H1 (cell line): ENCODE data around the gene PGGHG. TPM values are rescaled to one million over a fixed set of nuclear protein-coding genes. Genes with fewer than 3 reads are reported as not detected.

Experiments used
- CTCF ChIA-PET: fragments of 300-600 bp; sonication (Branson Sonifier 250); formaldehyde crosslinking; loops from one replicate; lab custom pipeline; 2021; ENCODE audit not compliant: partially characterized antibody; lab: Charles Lee
- POLR2A ChIA-PET: fragments of 300-600 bp; sonication (Branson Sonifier 250); formaldehyde crosslinking; loops from one replicate; lab custom pipeline; 2021; ENCODE audit warnings: inconsistent platforms; ENCODE audit not compliant: partially characterized antibody; lab: Charles Lee
- DNase-seq, 2 experiments: peaks; one replicate each; pipeline versions ENCODE4 v3.0.0 to v3.0.0-alpha.2; 2010 to 2022; ENCODE audit warnings: low spot score in 2 of 2, low read depth in 1 of 2, mixed read lengths in 1 of 2
- FAIRE-seq: peaks from 2 replicates; lab custom pipeline; 2011; peaks lifted over from hg19 to GRCh38; lab: Jason Lieb, UNC
- H2AFZ ChIP-seq: 2 replicates; pipeline ENCODE4 v1.8.1; 2012; ENCODE audit warnings: low read length, inconsistent platforms
- H2AK5ac ChIP-seq: 2 replicates; pipeline ENCODE4 v1.6.1; 2013; ENCODE audit warnings: low read depth, low read length
- H2BK120ac ChIP-seq: replicated peaks from 2 replicates; pipeline ENCODE3; 2013; ENCODE audit warnings: low read depth, low read length, inconsistent platforms
- H2BK12ac ChIP-seq: 2 replicates; pipeline ENCODE4 v1.6.1; 2013; ENCODE audit warnings: low read depth, low read length
- H2BK15ac ChIP-seq: 2 replicates; pipeline ENCODE4 v1.6.1; 2013; ENCODE audit warnings: low read length
- H2BK20ac ChIP-seq: 2 replicates; pipeline ENCODE4 v1.6.1; 2013; ENCODE audit warnings: low read length
- H2BK5ac ChIP-seq: 2 replicates; pipeline ENCODE4 v1.6.1; 2013; ENCODE audit warnings: low read depth, low read length
- H3K14ac ChIP-seq: 2 replicates; pipeline ENCODE4 v1.6.1; 2013; ENCODE audit warnings: inconsistent platforms; ENCODE audit not compliant: insufficient read length
- H3K18ac ChIP-seq: 2 replicates; pipeline ENCODE4 v1.6.1; 2013; ENCODE audit warnings: low read length; ENCODE audit errors: extremely low read depth
- H3K23ac ChIP-seq: 2 replicates; pipeline ENCODE4 v1.6.1; 2013; ENCODE audit warnings: inconsistent platforms; ENCODE audit not compliant: insufficient read length
- H3K23me2 ChIP-seq: 2 replicates; pipeline ENCODE4 v1.6.1; 2013; ENCODE audit warnings: low read depth, low read length
- H3K27ac ChIP-seq: 2 replicates; pipeline ENCODE4 v1.6.1; 2011; ENCODE audit warnings: low read depth, low read length, inconsistent platforms
- H3K27me3 ChIP-seq, 4 experiments: replicated peaks in 1 of 4; 1 replicate in 1 of 4; 2 replicates in 3 of 4; pipeline versions ENCODE4 v1.6.1 to v1.8.1; 2011 to 2013; ENCODE audit warnings: low read length in 3 of 4, mild to moderate bottlenecking in 3 of 4, inconsistent platforms in 2 of 4, mixed read lengths in 2 of 4, moderate library complexity in 1 of 4; ENCODE audit not compliant: control insufficient read depth in 3 of 4, insufficient read depth in 3 of 4; ENCODE audit errors: extremely low read depth in 1 of 4
- H3K36me3 ChIP-seq, 4 experiments: 2 replicates each; pipeline versions ENCODE4 v1.6.1 to v1.8.1; 2011 to 2013; ENCODE audit warnings: mild to moderate bottlenecking in 4 of 4, low read length in 3 of 4, moderate library complexity in 2 of 4, control low read depth in 1 of 4, inconsistent platforms in 1 of 4; ENCODE audit not compliant: insufficient read depth in 4 of 4, control insufficient read depth in 2 of 4
- H3K4ac ChIP-seq: replicated peaks from 2 replicates; pipeline ENCODE3; 2013; ENCODE audit warnings: low read length, low read depth, mixed read lengths, inconsistent platforms; ENCODE audit not compliant: insufficient read length
- H3K4me1 ChIP-seq, 4 experiments: replicated peaks in 1 of 4; 1 replicate in 1 of 4; 2 replicates in 3 of 4; pipeline versions ENCODE4 v1.6.1 to v1.8.1; 2011 to 2013; ENCODE audit warnings: low read length in 3 of 4, inconsistent platforms in 2 of 4, mixed read lengths in 1 of 4; ENCODE audit not compliant: insufficient read depth in 4 of 4, control insufficient read depth in 3 of 4
- H3K4me2 ChIP-seq, 2 experiments: 2 replicates each; pipeline versions ENCODE4 v1.6.1 to v1.8.1; 2011 to 2013; ENCODE audit warnings: low read depth in 2 of 2, low read length in 2 of 2, control low read depth in 1 of 2, inconsistent platforms in 1 of 2, mild to moderate bottlenecking in 1 of 2; ENCODE audit not compliant: insufficient read depth in 1 of 2
- H3K4me3 ChIP-seq, 4 experiments: fragments of 200-600, 300-600 bp in 1 of 4; sonication (generic), shearing (Covaris generic), sonication (Bioruptor Twin) in 1 of 4; 2 replicates each; pipeline versions ENCODE4 v1.5.1 to v1.8.1; 2011 to 2016; ENCODE audit warnings: low read length in 4 of 4, low read depth in 3 of 4, control low read depth in 2 of 4, inconsistent platforms in 2 of 4, mild to moderate bottlenecking in 2 of 4, mixed read lengths in 1 of 4, moderate library complexity in 1 of 4; ENCODE audit not compliant: insufficient read depth in 2 of 4; ENCODE audit errors: extremely low read depth in 1 of 4
- H3K56ac ChIP-seq: replicated peaks from 2 replicates; pipeline ENCODE3; 2013; ENCODE audit warnings: low read depth, mild to moderate bottlenecking, mixed read lengths, low read length, inconsistent platforms; ENCODE audit not compliant: insufficient read length
- H3K79me1 ChIP-seq: 2 replicates; pipeline ENCODE4 v1.6.1; 2013; ENCODE audit warnings: low read depth, low read length, control low read depth
- H3K79me2 ChIP-seq, 2 experiments: 2 replicates each; pipeline versions ENCODE4 v1.6.1 to v1.8.1; 2012 to 2013; ENCODE audit warnings: low read length in 2 of 2, mild to moderate bottlenecking in 2 of 2, inconsistent platforms in 1 of 2; ENCODE audit not compliant: insufficient read depth in 2 of 2, control insufficient read depth in 1 of 2
- H3K9ac ChIP-seq, 4 experiments: replicated peaks in 1 of 4; 1 replicate in 1 of 4; 2 replicates in 3 of 4; pipeline versions ENCODE4 v1.6.1 to v1.8.1; 2011 to 2013; ENCODE audit warnings: low read depth in 3 of 4, low read length in 3 of 4, control low read depth in 2 of 4, mild to moderate bottlenecking in 2 of 4, moderate library complexity in 2 of 4, inconsistent platforms in 1 of 4; ENCODE audit errors: extremely low read depth in 1 of 4
- H3K9me3 ChIP-seq, 2 experiments: 2 replicates each; pipeline versions ENCODE4 v1.6.1 to v1.8.1; 2012 to 2013; ENCODE audit warnings: mild to moderate bottlenecking in 2 of 2, moderate library complexity in 2 of 2, control low read depth in 1 of 2, inconsistent platforms in 1 of 2, low read depth in 1 of 2, low read length in 1 of 2, mixed read lengths in 1 of 2; ENCODE audit not compliant: insufficient read depth in 2 of 2
- H4K20me1 ChIP-seq, 2 experiments: replicated peaks in 1 of 2; 2 replicates each; pipeline versions ENCODE3 to v1.8.1; 2011 to 2013; ENCODE audit warnings: inconsistent platforms in 2 of 2, low read length in 2 of 2, mild to moderate bottlenecking in 1 of 2; ENCODE audit not compliant: insufficient read depth in 2 of 2, control insufficient read depth in 1 of 2
- H4K5ac ChIP-seq: 2 replicates; pipeline ENCODE4 v1.6.1; 2013; ENCODE audit warnings: low read length, low read depth, mixed read lengths, inconsistent platforms; ENCODE audit not compliant: insufficient read length
- H4K8ac ChIP-seq: 2 replicates; pipeline ENCODE4 v1.8.0; 2013; ENCODE audit warnings: mild to moderate bottlenecking, moderate library complexity, low read length, inconsistent platforms; ENCODE audit not compliant: insufficient read depth; ENCODE audit errors: extremely low read depth
- H4K91ac ChIP-seq: replicated peaks from 2 replicates; pipeline ENCODE3; 2013; ENCODE audit warnings: low read length, mixed read lengths, inconsistent platforms; ENCODE audit not compliant: insufficient read length
- RNF2 ChIP-seq: fragments of 200-900, 300-1000 bp; sonication (generic); IDR thresholded peaks from 2 replicates; pipeline ENCODE4 v1.7.1; 2016; ENCODE audit warnings: borderline replicate concordance, low read depth, mild to moderate bottlenecking, antibody characterized with exemption, low read length; ENCODE audit not compliant: poor library complexity, severe bottlenecking; ENCODE audit errors: missing control alignments
- SAP30 ChIP-seq: fragments of 300-600 bp; sonication (generic); IDR thresholded peaks from 2 replicates; pipeline ENCODE4 v1.7.1; 2012; ENCODE audit warnings: low read length, moderate library complexity, mild to moderate bottlenecking, inconsistent platforms; ENCODE audit not compliant: insufficient read depth, insufficient replicate concordance
- SIN3A ChIP-seq, 2 experiments: IDR thresholded peaks in 1 of 2; conservative IDR thresholded peaks in 1 of 2; 2 replicates each; pipeline ENCODE4 v1.6.1; 2011 to 2012; ENCODE audit warnings: low read length in 2 of 2, improper control_type of control experiment in 1 of 2, low read depth in 1 of 2, mild to moderate bottlenecking in 1 of 2
- SP1 ChIP-seq: IDR thresholded peaks from 2 replicates; pipeline ENCODE4 v1.6.1; 2011; ENCODE audit warnings: low read depth, low read length
- WGBS, 2 experiments: shearing (Covaris generic) in 1 of 2; methylation state at CpG; one replicate each; pipeline versions ENCODE4 v1.1.6 to v1.1.7; 2013 to 2015; ENCODE audit warnings: low lambda C conversion rate in 2 of 2, mixed read lengths in 2 of 2, inconsistent platforms in 1 of 2, low coverage in 1 of 2, missing lambda C conversion rate in 1 of 2; ENCODE audit not compliant: insufficient replicate concordance in 2 of 2, insufficient coverage in 1 of 2, insufficient read length in 1 of 2; ENCODE audit errors: extremely low coverage in 1 of 2, missing lambda C conversion rate in 1 of 2; 5-methylcytosine and 5-hydroxymethylcytosine counted together
- polyA plus RNA-seq, 7 experiments: library from polyadenylated mRNA; depleted of rRNA in 3 of 7; stranded (reverse) in 5 of 7; unstranded in 2 of 7; fragments of >200 nt in 5 of 7; fragments of 200-250 nt in 2 of 7; gene quantifications; 1 replicate in 5 of 7; 2 replicates in 1 of 7; 4 replicates in 1 of 7; pipeline versions ENCODE4 v1.2.1 to v1.2.3, GENCODE V29; 2011 to 2013; ENCODE audit warnings: missing spikeins in 2 of 7, mixed read lengths in 2 of 7
- total RNA-seq: library from RNA; stranded (reverse); fragmentation: NEBNext Ultra II Directional; extraction: Animal tissue kit (Norgen Biotek cat#: 25700); gene quantifications from 2 replicates; pipeline ENCODE4 v1.2.1, GENCODE V29; 2021

PGGHG gene
- total and polyA plus RNA-seq, 2 of the 8 experiments (the other 6 are each of a cell fraction or from before 2014, with no cell fraction given) = 34.8 to 60.7 TPM

- Histone ChIP-seq H2BK120ac (peak within 1 kb of the TSS; percentile 91), H3K79me1 (no peaks in the 10 kb centered on the region), H3K4me1 (peaks cover 9 to 41% (median 31%) of the 10 kb centered on the region in 4 experiments), H2BK5ac (peak within 1 kb of the TSS; percentile 96), H3K4ac (peak within 1 kb of the TSS; percentile 95), H3K4me3 (peak within 1 kb of the TSS; percentile 71 to 94 (median 86)), H3K79me2 (peaks cover 0 to 21% of the 10 kb centered on the region in 2 experiments; a peak in 2 of 4 replicates), H2BK15ac (peak within 1 kb of the TSS; percentile 97; the same call in 1 of the 2 replicates), H3K23me2 (peaks cover 18% of the 10 kb centered on the region; the same call in 1 of the 2 replicates), H3K36me3 (peaks cover 0 to 4% (median 0%) of the 10 kb centered on the region in 4 experiments; a peak in 1 of 8 replicates), H3K27ac (peak within 1 kb of the TSS; percentile 43; the same call in 1 of the 2 replicates), H2AK5ac (peak within 1 kb of the TSS; percentile 93; the same call in 1 of the 2 replicates), H3K4me2 (peak within 1 kb of the TSS; percentile 75 to 89), H2BK20ac (peak within 1 kb of the TSS; percentile 95; the same call in 1 of the 2 replicates), H3K14ac (no peak within 1 kb of the TSS), H2AFZ (no peak within 1 kb of the TSS), H4K5ac (peak within 1 kb of the TSS; percentile 68), H3K56ac (peak within 1 kb of the TSS; percentile 49), H4K91ac (peak within 1 kb of the TSS; percentile 63), H3K27me3 (no peaks in the 10 kb centered on the region), H3K9ac (peak within 1 kb of the TSS in 3 of 4 experiments; percentile 51 to 85 (median 56); a peak in 6 of 7 replicates), H3K9me3 (no peaks in the 10 kb centered on the region), H4K20me1 (peaks cover 0 to 5% of the 10 kb centered on the region in 2 experiments), H3K23ac (no peak within 1 kb of the TSS), H4K8ac (no peak within 1 kb of the TSS), H3K18ac (peak within 1 kb of the TSS; percentile 95), H2BK12ac (peak within 1 kb of the TSS; percentile 90)
- no peak for FAIRE-seq
- POLR2A ChIA-PET = interaction anchor here (1.8 to 4.0 kb wide), 3 partner anchors 16 to 41 kb away, joined by 4 to 17 read pairs (median 9); no protein-coding TSS in a partner anchor
- WGBS, 2 experiments = 3% methylated on average over 18 of the region's 18 CpGs; no CpG with 5 or more reads in 1 of the 2 experiments
- TF ChIP-seq SIN3A (conservative IDR thresholded peaks at IDR 0.05 in 1 of 2, IDR thresholded peaks at IDR 0.05 in 1 of 2; ENCODE audit: low read depth in 1 of 2, low read length in 2 of 2) (0 out of 4 replicates have a peak, but pooled peaks of 1 of the 2 experiments have one; percentile 27), RNF2 (no peak), SAP30 (no peak), SP1 (0 out of 2 replicates have a peak, but pooled peaks have one; percentile 33)
- CTCF ChIA-PET = interaction anchor here (0.9 to 4.2 kb wide), 5 partner anchors 8 to 62 kb away, joined by 3 to 33 read pairs (median 4); no protein-coding TSS in a partner anchor
- DNase-seq = peak in 1 of 2 experiments; percentile 57
These were observed 25.0 kb downstream of the PGGHG start, which contains the start of gene IFITM1 for GRCh38 chr11:313787-314553. IFITM1 (plus strand) TSS chr11:314040; CDS start chr11:314171, 131 bp downstream.
